WTC11 (cell line): ENCODE measurements around the gene TNFRSF4. TPM values are rescaled to one million over a fixed set of nuclear protein-coding genes. Genes with fewer than 3 reads are reported as not detected.

Experiments
- ATAC-seq: fragments of 200-7000 bp; cut with Tn5 transposase; 2 replicates; pipeline ENCODE4 v1.10.0; 2021; ENCODE audit warnings: mild to moderate bottlenecking, moderate library complexity
- CTCF ChIA-PET: fragments of 300-600 bp; sonication (Branson Sonifier 250); formaldehyde crosslinking; loops from one replicate; lab custom pipeline; 2021; ENCODE audit warnings: antibody characterized with exemption; lab: Charles Lee
- POLR2A ChIA-PET: fragments of 350-600 bp; sonication (Branson Sonifier 250); formaldehyde crosslinking; loops from one replicate; lab custom pipeline; 2021; ENCODE audit warnings: antibody characterized with exemption; lab: Charles Lee
- DNase-seq: peaks from one replicate; pipeline ENCODE4 v3.0.0; 2021; ENCODE audit warnings: low spot score
- H3K27ac Mint-ChIP-seq: 2 replicates; pipeline ENCODE4 v1.8.0; 2021; ENCODE audit warnings: mixed read lengths
- H3K27me3 Mint-ChIP-seq: 2 replicates; pipeline ENCODE4 v1.8.0; 2021; ENCODE audit warnings: low read depth, mild to moderate bottlenecking, moderate library complexity, mixed read lengths
- H3K36me3 Mint-ChIP-seq: 2 replicates; pipeline ENCODE4 v1.8.0; 2021; ENCODE audit warnings: mixed read lengths
- H3K4me1 Mint-ChIP-seq: 2 replicates; pipeline ENCODE4 v1.8.0; 2022; ENCODE audit warnings: mixed read lengths
- H3K4me3 Mint-ChIP-seq: 2 replicates; pipeline ENCODE4 v1.8.0; 2021; ENCODE audit warnings: mild to moderate bottlenecking, moderate library complexity, mixed read lengths
- H3K9me3 Mint-ChIP-seq: 2 replicates; pipeline ENCODE4 v1.8.0; 2021; ENCODE audit warnings: mixed read lengths
- AR ChIP-seq: fragments of 250-450 bp; sonication (Bioruptor Pico); IDR thresholded peaks from 2 replicates; pipeline ENCODE4 v1.9.0; 2021; ENCODE audit warnings: mild to moderate bottlenecking
- CREM ChIP-seq: sonication (generic); formaldehyde crosslinking; IDR thresholded peaks from 2 replicates; pipeline ENCODE4 v1.8.1; 2022; ENCODE audit warnings: mild to moderate bottlenecking, missing genetic modification reagents, moderate library complexity
- E2F1 ChIP-seq: sonication (generic); formaldehyde crosslinking; IDR thresholded peaks from 2 replicates; pipeline ENCODE4 v1.8.0; 2022; ENCODE audit warnings: mild to moderate bottlenecking, missing genetic modification reagents
- ELF4 ChIP-seq: sonication (generic); formaldehyde crosslinking; IDR thresholded peaks from 2 replicates; pipeline ENCODE4 v1.8.1; 2022; ENCODE audit warnings: low read depth, mild to moderate bottlenecking, moderate library complexity, missing genetic modification reagents
- NR3C1 ChIP-seq: sonication (generic); formaldehyde crosslinking; conservative IDR thresholded peaks from 2 replicates; pipeline ENCODE4 v1.8.1; 2023; ENCODE audit warnings: low read depth, mild to moderate bottlenecking, missing genetic modification reagents
- SOX15 ChIP-seq: fragments of 250-450 bp; sonication (Bioruptor Pico); IDR thresholded peaks from 2 replicates; pipeline ENCODE4 v1.9.0; 2021; ENCODE audit warnings: mild to moderate bottlenecking
- TCF7 ChIP-seq: sonication (generic); formaldehyde crosslinking; IDR thresholded peaks from 2 replicates; pipeline ENCODE4 v1.8.0; 2022; ENCODE audit warnings: mild to moderate bottlenecking, low read depth, missing genetic modification reagents, moderate library complexity
- ZNF138 ChIP-seq: sonication (generic); formaldehyde crosslinking; conservative IDR thresholded peaks from 2 replicates; pipeline ENCODE4 v1.8.1; 2022; ENCODE audit warnings: mild to moderate bottlenecking, moderate library complexity, missing genetic modification reagents
- ZSCAN18 ChIP-seq: fragments of 250-450 bp; sonication (Bioruptor Pico); IDR thresholded peaks from 2 replicates; pipeline ENCODE4 v2.1.2; 2022; ENCODE audit warnings: mild to moderate bottlenecking, moderate library complexity
- total RNA-seq: library from RNA; stranded (reverse); gene quantifications from 3 replicates; pipeline ENCODE4 v1.2.3, GENCODE V29; 2021
- TF ChIP-seq, protein P1 (sequence below): sonication (generic); formaldehyde crosslinking; IDR thresholded peaks from 2 replicates; pipeline ENCODE4 v1.8.0; 2023; ENCODE audit warnings: missing genetic modification reagents, mild to moderate bottlenecking, borderline replicate concordance
- TF ChIP-seq, protein P2 (sequence below): sonication (generic); formaldehyde crosslinking; IDR thresholded peaks from 2 replicates; pipeline ENCODE4 v1.8.0; 2023; ENCODE audit warnings: missing genetic modification reagents
- TF ChIP-seq, protein P3 (sequence below): fragments of 250-450 bp; sonication (Bioruptor Pico); IDR thresholded peaks from 2 replicates; pipeline ENCODE4 v1.9.0; 2021; ENCODE audit warnings: mild to moderate bottlenecking, borderline replicate concordance
- TF ChIP-seq, protein P4 (sequence below): fragments of 250-450 bp; sonication (Bioruptor Pico); IDR thresholded peaks from 2 replicates; pipeline ENCODE4 v1.9.0; 2021; ENCODE audit warnings: moderate library complexity, mild to moderate bottlenecking, inconsistent platforms, borderline replicate concordance

The TNFRSF4 gene
- total RNA-seq, 1 experiment from 2014 or later: 0.33 TPM

- H3K4me1 Mint-ChIP-seq: no peaks in the 10 kb centered on the region
- no peak for TF ChIP-seq AR (CRISPR knock-in tag)
- no peak for TF ChIP-seq NR3C1 (CRISPR knock-in tag)
- no peak for TF ChIP-seq TCF7 (CRISPR knock-in tag)
- no peak for TF ChIP-seq ELF4 (CRISPR knock-in tag)
- TF ChIP-seq, protein P1, sequence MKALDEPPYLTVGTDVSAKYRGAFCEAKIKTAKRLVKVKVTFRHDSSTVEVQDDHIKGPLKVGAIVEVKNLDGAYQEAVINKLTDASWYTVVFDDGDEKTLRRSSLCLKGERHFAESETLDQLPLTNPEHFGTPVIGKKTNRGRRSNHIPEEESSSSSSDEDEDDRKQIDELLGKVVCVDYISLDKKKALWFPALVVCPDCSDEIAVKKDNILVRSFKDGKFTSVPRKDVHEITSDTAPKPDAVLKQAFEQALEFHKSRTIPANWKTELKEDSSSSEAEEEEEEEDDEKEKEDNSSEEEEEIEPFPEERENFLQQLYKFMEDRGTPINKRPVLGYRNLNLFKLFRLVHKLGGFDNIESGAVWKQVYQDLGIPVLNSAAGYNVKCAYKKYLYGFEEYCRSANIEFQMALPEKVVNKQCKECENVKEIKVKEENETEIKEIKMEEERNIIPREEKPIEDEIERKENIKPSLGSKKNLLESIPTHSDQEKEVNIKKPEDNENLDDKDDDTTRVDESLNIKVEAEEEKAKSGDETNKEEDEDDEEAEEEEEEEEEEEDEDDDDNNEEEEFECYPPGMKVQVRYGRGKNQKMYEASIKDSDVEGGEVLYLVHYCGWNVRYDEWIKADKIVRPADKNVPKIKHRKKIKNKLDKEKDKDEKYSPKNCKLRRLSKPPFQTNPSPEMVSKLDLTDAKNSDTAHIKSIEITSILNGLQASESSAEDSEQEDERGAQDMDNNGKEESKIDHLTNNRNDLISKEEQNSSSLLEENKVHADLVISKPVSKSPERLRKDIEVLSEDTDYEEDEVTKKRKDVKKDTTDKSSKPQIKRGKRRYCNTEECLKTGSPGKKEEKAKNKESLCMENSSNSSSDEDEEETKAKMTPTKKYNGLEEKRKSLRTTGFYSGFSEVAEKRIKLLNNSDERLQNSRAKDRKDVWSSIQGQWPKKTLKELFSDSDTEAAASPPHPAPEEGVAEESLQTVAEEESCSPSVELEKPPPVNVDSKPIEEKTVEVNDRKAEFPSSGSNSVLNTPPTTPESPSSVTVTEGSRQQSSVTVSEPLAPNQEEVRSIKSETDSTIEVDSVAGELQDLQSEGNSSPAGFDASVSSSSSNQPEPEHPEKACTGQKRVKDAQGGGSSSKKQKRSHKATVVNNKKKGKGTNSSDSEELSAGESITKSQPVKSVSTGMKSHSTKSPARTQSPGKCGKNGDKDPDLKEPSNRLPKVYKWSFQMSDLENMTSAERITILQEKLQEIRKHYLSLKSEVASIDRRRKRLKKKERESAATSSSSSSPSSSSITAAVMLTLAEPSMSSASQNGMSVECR: no peak
- no peak for TF ChIP-seq ZNF138 (CRISPR knock-in tag)
- TF ChIP-seq, protein P2, sequence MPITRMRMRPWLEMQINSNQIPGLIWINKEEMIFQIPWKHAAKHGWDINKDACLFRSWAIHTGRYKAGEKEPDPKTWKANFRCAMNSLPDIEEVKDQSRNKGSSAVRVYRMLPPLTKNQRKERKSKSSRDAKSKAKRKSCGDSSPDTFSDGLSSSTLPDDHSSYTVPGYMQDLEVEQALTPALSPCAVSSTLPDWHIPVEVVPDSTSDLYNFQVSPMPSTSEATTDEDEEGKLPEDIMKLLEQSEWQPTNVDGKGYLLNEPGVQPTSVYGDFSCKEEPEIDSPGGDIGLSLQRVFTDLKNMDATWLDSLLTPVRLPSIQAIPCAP (CRISPR knock-in tag): no peak
- TF ChIP-seq SOX15 (CRISPR knock-in tag): no peak
- no peak overlapping the region for H3K4me3 Mint-ChIP-seq
- H3K36me3 Mint-ChIP-seq: peaks cover 17% of the 10 kb centered on the region
- DNase-seq (no peak), ATAC-seq (no peak)
- H3K27ac Mint-ChIP-seq: peak overlapping the region; percentile 74; the same call in 1 of the 2 replicates
- H3K9me3 Mint-ChIP-seq: no peaks in the 10 kb centered on the region
- no peaks in the 10 kb centered on the region for H3K27me3 Mint-ChIP-seq
- POLR2A ChIA-PET: no interaction called here
- CTCF ChIA-PET: no interaction called here
Observed at GRCh38 chr1:1222575-1223225, 8.7 kb upstream of the TNFRSF4 start.

GRCh38 chr1:1221887-1222574 lies 8.1 kb upstream of the TNFRSF4 start:
- no peak for DNase-seq
- POLR2A ChIA-PET: no interaction called here
- peaks cover 17% of the 10 kb centered on the region for H3K36me3 Mint-ChIP-seq
- ATAC-seq: no peak
- H3K27ac Mint-ChIP-seq: no peak overlapping the region
- no peak for TF ChIP-seq ZSCAN18 (CRISPR knock-in tag)
- TF ChIP-seq, protein P3, sequence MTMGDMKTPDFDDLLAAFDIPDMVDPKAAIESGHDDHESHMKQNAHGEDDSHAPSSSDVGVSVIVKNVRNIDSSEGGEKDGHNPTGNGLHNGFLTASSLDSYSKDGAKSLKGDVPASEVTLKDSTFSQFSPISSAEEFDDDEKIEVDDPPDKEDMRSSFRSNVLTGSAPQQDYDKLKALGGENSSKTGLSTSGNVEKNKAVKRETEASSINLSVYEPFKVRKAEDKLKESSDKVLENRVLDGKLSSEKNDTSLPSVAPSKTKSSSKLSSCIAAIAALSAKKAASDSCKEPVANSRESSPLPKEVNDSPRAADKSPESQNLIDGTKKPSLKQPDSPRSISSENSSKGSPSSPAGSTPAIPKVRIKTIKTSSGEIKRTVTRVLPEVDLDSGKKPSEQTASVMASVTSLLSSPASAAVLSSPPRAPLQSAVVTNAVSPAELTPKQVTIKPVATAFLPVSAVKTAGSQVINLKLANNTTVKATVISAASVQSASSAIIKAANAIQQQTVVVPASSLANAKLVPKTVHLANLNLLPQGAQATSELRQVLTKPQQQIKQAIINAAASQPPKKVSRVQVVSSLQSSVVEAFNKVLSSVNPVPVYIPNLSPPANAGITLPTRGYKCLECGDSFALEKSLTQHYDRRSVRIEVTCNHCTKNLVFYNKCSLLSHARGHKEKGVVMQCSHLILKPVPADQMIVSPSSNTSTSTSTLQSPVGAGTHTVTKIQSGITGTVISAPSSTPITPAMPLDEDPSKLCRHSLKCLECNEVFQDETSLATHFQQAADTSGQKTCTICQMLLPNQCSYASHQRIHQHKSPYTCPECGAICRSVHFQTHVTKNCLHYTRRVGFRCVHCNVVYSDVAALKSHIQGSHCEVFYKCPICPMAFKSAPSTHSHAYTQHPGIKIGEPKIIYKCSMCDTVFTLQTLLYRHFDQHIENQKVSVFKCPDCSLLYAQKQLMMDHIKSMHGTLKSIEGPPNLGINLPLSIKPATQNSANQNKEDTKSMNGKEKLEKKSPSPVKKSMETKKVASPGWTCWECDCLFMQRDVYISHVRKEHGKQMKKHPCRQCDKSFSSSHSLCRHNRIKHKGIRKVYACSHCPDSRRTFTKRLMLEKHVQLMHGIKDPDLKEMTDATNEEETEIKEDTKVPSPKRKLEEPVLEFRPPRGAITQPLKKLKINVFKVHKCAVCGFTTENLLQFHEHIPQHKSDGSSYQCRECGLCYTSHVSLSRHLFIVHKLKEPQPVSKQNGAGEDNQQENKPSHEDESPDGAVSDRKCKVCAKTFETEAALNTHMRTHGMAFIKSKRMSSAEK (CRISPR knock-in tag): no peak
- no peak for TF ChIP-seq CREM (CRISPR knock-in tag)
- TF ChIP-seq, protein P4, sequence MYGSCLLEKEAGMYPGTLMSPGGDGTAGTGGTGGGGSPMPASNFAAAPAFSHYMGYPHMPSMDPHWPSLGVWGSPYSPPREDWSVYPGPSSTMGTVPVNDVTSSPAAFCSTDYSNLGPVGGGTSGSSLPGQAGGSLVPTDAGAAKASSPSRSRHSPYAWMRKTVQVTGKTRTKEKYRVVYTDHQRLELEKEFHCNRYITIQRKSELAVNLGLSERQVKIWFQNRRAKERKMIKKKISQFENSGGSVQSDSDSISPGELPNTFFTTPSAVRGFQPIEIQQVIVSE (CRISPR knock-in tag): no peak
- no peak for TF ChIP-seq E2F1
- H3K4me1 Mint-ChIP-seq: no peaks in the 10 kb centered on the region
- H3K4me3 Mint-ChIP-seq: no peak overlapping the region
- H3K9me3 Mint-ChIP-seq: no peaks in the 10 kb centered on the region
- CTCF ChIA-PET: no interaction called here
- no peaks in the 10 kb centered on the region for H3K27me3 Mint-ChIP-seq
